DMS79 (cell line): Measurements from ENCODE around the gene CCND1.

Experiments
- DNase-seq: peaks from one replicate; lab custom pipeline; 2025; lab: John Stamatoyannopoulos, UW

Gene CCND1

GRCh38 chr11:69640995-69641581, at the start of gene CCND1:
Gene CCND1, plus strand, starts transcription at chr11:69641156. Its CDS starts 158 bp downstream, at chr11:69641314.
- no peak for DNase-seq

GRCh38 chr11:69592986-69593650, 47.8 kb upstream of the CCND1 start:
- no peak for DNase-seq

DNA sequence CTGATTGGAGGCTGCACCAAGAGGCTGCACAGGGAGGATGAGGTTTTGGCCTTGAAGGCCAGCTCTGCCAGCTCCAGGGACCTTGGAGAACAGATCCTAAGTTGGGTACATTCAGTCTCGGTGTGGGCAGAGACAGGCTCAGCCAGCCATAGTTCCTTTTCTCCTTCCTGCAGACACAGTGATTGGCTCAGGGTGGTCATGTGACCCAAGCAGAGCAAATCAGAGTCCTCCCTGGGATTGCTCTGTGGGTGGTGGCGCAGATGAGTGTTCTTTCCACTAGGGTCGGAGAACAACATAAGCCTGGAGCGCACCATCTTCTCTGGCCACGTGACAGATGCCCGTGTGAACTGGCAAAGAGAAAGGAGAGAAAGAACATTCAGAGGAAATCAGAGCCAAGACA, 47.1 kb upstream of the CCND1 start:
- no peak for DNase-seq

GRCh38 chr11:69594481-69594880, 46.5 kb upstream of the CCND1 start:
- no peak for DNase-seq

- DNase-seq: no peak
Measured at GRCh38 chr11:69595805-69596665, 44.9 kb upstream of the CCND1 start.

GRCh38 chr11:69598147-69598546, 42.8 kb upstream of the CCND1 start:
- DNase-seq: no peak

- no peak for DNase-seq
Measured at GRCh38 chr11:69599502-69599901, 41.5 kb upstream of the CCND1 start.

DNA sequence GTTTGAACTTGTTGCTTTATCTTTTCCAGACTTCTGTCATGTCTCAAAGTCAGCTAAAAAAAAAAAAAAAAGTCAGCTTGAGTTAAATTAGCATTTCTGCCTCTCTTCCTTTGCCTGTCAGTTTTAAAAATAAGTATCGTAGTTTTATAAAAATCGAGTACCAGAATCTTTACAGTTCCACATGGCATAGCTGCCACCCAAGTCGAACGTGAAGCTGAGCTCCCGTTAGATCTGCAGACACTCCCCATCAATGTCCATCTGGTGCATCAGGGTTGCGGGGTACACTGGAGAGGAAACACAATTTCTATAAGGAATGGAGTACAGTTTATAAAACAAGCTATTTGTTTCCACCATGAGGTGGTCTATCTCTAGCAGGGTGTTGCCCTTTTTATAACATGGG, 41.0 kb upstream of the CCND1 start:
- no peak for DNase-seq

DNA sequence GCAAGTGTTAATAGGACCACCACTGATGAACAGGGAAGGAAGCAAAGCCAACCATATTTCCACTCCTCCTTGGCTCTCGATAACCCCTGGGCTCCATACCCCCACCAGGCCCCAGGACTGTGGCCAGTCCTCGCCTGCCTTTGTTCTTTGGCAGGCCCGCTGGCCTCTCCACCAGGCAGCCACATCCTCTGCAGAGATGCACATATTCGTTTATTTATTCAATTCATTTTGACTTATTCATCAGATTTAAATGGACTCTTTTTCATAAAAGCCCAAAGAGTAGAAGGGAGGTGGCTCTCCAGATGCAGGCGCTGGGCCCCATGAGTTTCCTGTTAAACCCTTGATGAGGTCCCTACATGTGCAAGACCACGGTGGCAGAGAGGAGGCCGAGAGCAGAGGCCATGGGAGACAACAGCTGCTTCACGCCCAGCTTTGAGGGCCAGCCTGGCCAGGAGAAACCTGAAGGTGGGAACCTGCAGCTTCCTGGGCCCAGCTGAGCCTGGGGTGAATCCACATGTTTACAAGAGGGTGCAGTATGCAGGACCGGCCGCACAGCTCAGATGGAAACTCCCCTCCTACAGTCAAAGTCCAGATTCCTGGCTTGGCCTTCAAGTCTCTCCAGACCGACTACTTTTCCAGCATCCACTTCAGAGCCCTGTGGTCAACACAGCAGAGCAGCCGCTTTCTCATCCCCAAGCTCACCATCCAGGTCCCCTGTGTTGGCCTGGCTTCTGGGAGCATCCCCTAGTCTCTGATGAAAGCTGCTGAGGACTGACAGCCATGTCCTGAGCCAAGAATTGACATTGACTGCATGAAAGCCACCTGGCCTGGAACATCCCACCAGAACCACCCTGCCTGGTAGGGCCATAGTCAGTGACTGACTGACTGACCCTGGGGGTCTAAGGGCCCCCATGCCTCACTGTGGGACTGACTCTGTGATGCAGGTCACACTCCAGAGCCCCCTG, 39.7 kb upstream of the CCND1 start:
- no peak for DNase-seq

GRCh38 chr11:69603111-69603836, 37.7 kb upstream of the CCND1 start:
- no peak for DNase-seq

DNA sequence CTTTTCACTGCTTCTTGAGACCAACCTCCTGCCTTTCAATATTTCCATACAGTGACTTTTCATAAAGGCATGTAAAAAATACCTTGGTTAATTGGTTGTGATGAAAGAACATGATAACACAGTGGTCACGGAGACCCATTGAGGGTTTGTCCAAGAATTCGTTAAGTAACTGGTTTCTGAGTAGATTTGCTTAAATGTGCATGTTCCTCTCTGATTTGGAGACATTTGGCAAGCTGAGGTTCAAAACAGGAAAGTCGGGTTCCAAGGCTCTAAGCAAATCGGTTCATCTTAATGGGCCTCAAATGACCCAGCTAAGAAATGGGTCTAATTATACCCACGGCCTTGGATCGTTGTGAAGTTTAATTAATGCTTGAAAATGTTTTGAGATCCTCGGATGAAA, 36.9 kb upstream of the CCND1 start:
- no peak for DNase-seq

GRCh38 chr11:69605737-69606526, 35.0 kb upstream of the CCND1 start:
- DNase-seq: no peak

DNA sequence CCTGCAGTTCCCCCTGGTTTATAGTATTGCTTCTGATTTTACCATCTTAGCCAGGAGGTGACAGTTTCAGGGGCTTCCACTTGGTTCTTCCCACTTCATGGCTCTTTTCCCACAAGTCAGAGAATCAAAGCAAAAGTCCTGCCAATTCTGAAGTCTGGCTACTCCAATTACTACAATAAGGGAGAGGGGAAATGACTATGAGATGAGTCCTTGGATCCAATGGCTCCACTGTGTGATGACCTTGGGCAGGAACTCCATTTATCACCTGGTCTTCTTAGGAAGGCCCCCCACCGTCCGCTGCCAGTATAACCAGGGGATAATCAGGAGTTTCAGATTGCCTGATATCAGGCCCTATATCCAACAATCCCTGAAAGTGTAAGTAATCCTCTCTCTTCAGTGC, 31.6 kb upstream of the CCND1 start:
- no peak for DNase-seq

GRCh38 chr11:69611548-69612526, 29.1 kb upstream of the CCND1 start:
- DNase-seq: no peak

- DNase-seq: no peak
Measured at GRCh38 chr11:69613594-69613993, 27.4 kb upstream of the CCND1 start.

DNA sequence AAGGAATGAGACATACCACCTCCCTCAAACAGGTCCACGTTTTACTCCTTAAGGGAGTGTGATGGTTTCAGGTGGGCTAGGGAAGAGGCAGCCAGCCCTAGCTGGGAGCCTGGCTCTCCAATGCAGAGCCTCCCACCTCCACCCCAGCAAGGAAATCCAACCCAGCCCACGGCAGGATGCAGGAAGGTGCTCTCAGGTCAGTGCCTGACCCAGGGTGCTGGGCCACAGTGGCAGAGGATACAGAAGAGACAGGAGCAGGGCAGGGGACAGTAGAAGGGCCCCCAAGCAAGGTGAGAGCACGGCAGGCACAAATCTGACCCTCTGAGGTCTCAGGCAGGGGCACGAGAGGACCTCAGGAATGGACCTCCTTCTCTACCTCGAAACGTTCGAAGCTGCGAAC, 26.9 kb upstream of the CCND1 start:
- DNase-seq: no peak

GRCh38 chr11:69615545-69616278, 25.2 kb upstream of the CCND1 start:
- DNase-seq: no peak

DNA sequence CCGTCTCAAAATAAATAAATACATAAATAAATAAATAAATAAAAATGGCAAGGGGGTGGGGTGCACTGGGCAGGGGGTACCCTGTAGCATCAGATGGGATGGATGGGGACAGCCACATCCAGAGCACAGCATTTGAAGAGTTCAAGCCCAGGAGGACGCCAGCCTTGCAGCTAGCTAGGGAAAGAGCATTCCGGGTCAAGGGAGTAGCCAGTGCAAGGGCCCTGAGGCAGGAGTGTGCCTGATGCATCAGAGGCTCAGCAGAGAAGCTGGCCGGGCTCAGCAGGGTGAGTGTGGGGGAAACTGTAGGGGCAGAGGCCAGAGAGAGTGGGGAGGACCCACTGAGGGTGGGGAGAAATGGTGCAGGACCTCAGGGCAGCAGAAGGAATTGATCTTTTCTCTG, 23.7 kb upstream of the CCND1 start:
- no peak for DNase-seq

DNA sequence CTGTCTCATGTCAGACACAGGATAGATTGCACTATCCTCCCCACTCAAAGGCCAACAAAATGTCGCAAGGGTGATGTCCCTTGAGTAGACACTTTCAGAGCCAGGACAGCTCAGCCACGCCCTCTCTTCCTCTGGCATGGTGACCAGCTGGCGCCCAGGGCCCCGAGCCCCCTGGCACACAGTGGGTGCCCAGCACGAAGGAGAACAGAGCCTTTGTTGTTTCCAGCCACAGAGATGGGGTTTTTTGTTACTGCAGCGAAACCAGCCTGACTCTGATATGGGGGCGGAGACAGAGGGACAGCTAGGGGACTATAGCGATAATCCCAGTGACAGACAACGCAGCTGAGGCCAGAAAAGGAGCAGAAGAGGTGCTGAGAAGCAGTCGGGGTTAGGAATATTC, 23.3 kb upstream of the CCND1 start:
- no peak for DNase-seq
